Sigmoid colon (tissue), 3 donors: ENCODE data around the gene SLITRK2.

ENCODE experiments used
- POLR2A ChIP-seq, 2 donors: fragments of 450-650 bp; IDR thresholded peaks; one replicate each; pipeline ENCODE4 v1.6.1; 2016; ENCODE audit warnings: antibody characterized with exemption in 2 of 2, mild to moderate bottlenecking in 2 of 2, moderate library complexity in 2 of 2
- TF ChIP-seq, protein P1 (sequence below), 4 experiments: fragments of 450-650 bp in 3 of 4; fragments of 200-600 bp in 1 of 4; IDR thresholded peaks; one replicate each; pipeline ENCODE4 v1.5.1; 2016 to 2019; ENCODE audit warnings: antibody characterized with exemption in 4 of 4, mild to moderate bottlenecking in 3 of 4, moderate library complexity in 2 of 4

DNA sequence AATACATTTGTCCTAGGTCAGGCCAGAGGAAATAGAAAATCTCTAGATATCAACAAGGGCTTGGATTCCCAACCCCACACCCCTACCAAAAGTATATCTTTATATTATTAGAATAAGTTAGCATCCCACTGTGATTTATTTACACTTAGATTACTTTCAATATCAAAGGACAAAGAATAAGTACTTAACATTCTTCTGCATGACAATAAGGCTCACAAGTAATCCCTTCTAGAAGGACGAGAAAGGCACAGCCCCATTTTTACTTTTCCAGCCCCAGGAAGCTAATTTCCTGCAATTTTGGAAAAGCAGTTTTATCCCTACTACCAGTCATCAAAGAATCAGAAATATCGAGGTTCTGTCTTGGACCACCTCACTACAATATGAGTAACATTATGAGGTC is 14.1 kb upstream of the SLITRK2 start:
- TF ChIP-seq, protein P1, sequence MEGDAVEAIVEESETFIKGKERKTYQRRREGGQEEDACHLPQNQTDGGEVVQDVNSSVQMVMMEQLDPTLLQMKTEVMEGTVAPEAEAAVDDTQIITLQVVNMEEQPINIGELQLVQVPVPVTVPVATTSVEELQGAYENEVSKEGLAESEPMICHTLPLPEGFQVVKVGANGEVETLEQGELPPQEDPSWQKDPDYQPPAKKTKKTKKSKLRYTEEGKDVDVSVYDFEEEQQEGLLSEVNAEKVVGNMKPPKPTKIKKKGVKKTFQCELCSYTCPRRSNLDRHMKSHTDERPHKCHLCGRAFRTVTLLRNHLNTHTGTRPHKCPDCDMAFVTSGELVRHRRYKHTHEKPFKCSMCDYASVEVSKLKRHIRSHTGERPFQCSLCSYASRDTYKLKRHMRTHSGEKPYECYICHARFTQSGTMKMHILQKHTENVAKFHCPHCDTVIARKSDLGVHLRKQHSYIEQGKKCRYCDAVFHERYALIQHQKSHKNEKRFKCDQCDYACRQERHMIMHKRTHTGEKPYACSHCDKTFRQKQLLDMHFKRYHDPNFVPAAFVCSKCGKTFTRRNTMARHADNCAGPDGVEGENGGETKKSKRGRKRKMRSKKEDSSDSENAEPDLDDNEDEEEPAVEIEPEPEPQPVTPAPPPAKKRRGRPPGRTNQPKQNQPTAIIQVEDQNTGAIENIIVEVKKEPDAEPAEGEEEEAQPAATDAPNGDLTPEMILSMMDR (IDR thresholded peaks at IDR 0.05) = no peak
- no peak for TF ChIP-seq POLR2A (IDR thresholded peaks at IDR 0.05)
